Adrenal gland (tissue), 12 donors: ENCODE data around the gene MTMR4. TPM values are rescaled to one million over a fixed set of nuclear protein-coding genes. Genes with fewer than 3 reads are reported as not detected.

ENCODE experiments used
- DNase-seq, 7 donors: peaks; one replicate each; pipeline ENCODE4 v3.0.0-alpha.2; 2019 to 2020
- H3K27ac ChIP-seq, 5 donors: fragments of 200-600 bp; sonication (generic) in 4 of 5; 1 replicate in 3 of 5; 2 replicates in 2 of 5; pipeline versions ENCODE4 v1.5.1 to v1.8.0; 2016 to 2020; ENCODE audit warnings: mild to moderate bottlenecking in 1 of 5
- H3K27me3 ChIP-seq: fragments of 200-600 bp; 2 replicates; pipeline ENCODE4 v1.8.0; 2021
- H3K36me3 ChIP-seq, 2 donors: fragments of 200-600 bp; replicated peaks in 1 of 2; 1 replicate in 1 of 2; 2 replicates in 1 of 2; pipeline versions ENCODE4 v1.5.1 to v1.8.0; 2018 to 2022
- H3K4me1 ChIP-seq, 2 donors: fragments of 200-600 bp; replicated peaks in 1 of 2; 1 replicate in 1 of 2; 2 replicates in 1 of 2; pipeline versions ENCODE4 v1.5.1 to v1.8.0; 2018 to 2021
- H3K4me3 ChIP-seq, 4 donors: fragments of 200-600 bp; sonication (generic) in 3 of 4; one replicate each; pipeline ENCODE4 v1.5.1; 2016 to 2018
- H3K9me3 ChIP-seq, 3 donors: fragments of 200-600 bp; sonication (generic) in 1 of 3; replicated peaks in 1 of 3; 1 replicate in 2 of 3; 2 replicates in 1 of 3; pipeline versions ENCODE4 v1.5.1 to v1.8.0; 2016 to 2021
- CTCF ChIP-seq, 6 experiments: fragments of 450-650 bp in 4 of 6; fragments of 200-600 bp in 2 of 6; sonication (generic) in 1 of 6; IDR thresholded peaks; 1 replicate in 5 of 6; 2 replicates in 1 of 6; pipeline versions ENCODE4 v1.5.1 to v1.8.0; 2016 to 2021; ENCODE audit warnings: antibody characterized with exemption in 6 of 6, mild to moderate bottlenecking in 2 of 6, moderate library complexity in 1 of 6
- POLR2A ChIP-seq, 2 donors: fragments of 450-650 bp; IDR thresholded peaks; one replicate each; pipeline ENCODE4 v1.6.1; 2017; ENCODE audit warnings: antibody characterized with exemption in 2 of 2, mild to moderate bottlenecking in 2 of 2, moderate library complexity in 1 of 2
- WGBS, 4 donors: extraction: QIAGEN DNeasy Blood & Tissue Kit in 2 of 4; methylation state at CpG; one replicate each; pipeline versions ENCODE4 v1.1.5 to v1.1.7; 2013 to 2017; 5-methylcytosine and 5-hydroxymethylcytosine counted together
- intact Hi-C, 2 donors: fragments of 100-400 bp; cut with DNase I; formaldehyde crosslinking; loops; one replicate each; pipeline versions ENCODE4 v1.14.1 to v1.15.0; 2022 to 2023
- polyA plus RNA-seq, 3 donors: library from polyadenylated mRNA; stranded (reverse); fragments of 200-250 nt in 2 of 3; fragments of 350-450 nt in 1 of 3; fragmentation: Illumina TruSeq in 1 of 3; extraction: RNeasy Lipid Tissue Mini Kit (QIAGEN cat#74804) in 1 of 3; gene quantifications; one replicate each; pipeline ENCODE4 v1.2.3, GENCODE V29; 2013 to 2014
- total RNA-seq, 9 donors: library from RNA; depleted of rRNA in 4 of 9; stranded (reverse); fragments of >200 nt in 4 of 9; fragments of 120-200 nt in 1 of 9; fragmentation: NEBNext Ultra II Directional in 1 of 9; extraction: Animal tissue kit (Norgen Biotek cat#: 25700) in 1 of 9; gene quantifications; one replicate each; pipeline versions ENCODE4 v1.1.0 to v1.2.4, GENCODE V29; 2013 to 2023
- donor health status: healthy with polysubstance abuse.
- donor health status: Bipolar disorder and iron deficiency.
- donor health status: DM: yes; HTN: yes; CAD: no.
- donor health status: DM: no; HTN: no; CAD: no.
- donor health status: DM: no; HTN: no; CAD: no.
- donor health status: DM: yes; HTN: yes; CAD: no.

The MTMR4 gene
- total and polyA plus RNA-seq, 12 donors = 11.4 to 85.2 (median 42.8) TPM

- intact Hi-C loops = loop anchor here (10.0 kb wide), 2 partner anchors 50 to 160 kb away; partner anchors contain the start of genes RAD51C (in 1 of the 2) and TEX14 (in 1 of the 2)
These were observed 19.9 kb upstream of the MTMR4 start for GRCh38 chr17:58534331-58534730.

GRCh38 chr17:58533616-58534188 is 19.3 kb upstream of the MTMR4 start:
- Histone ChIP-seq H3K27me3 (no peaks in the 10 kb centered on the region), H3K36me3 (no peaks in the 10 kb centered on the region), H3K4me1 (peaks cover 43 to 59% of the 10 kb centered on the region in 2 donors), H3K4me3 (no peak overlapping the region), H3K9me3 (no peaks in the 10 kb centered on the region), H3K27ac (peak overlapping the region in 1 of 5 donors; percentile 92)
- 94 to 100% (median 97%) methylated on average over 3 to 5 of the region's 5 CpGs for WGBS, 4 donors
- DNase-seq = no peak
- intact Hi-C loops = loop anchor here (10.0 kb wide), 2 partner anchors 51 to 161 kb away; partner anchors contain the start of genes RAD51C (in 1 of the 2) and TEX14 (in 1 of the 2)
- TF ChIP-seq POLR2A (IDR thresholded peaks at IDR 0.05) (no peak), CTCF (IDR thresholded peaks at IDR 0.05) (no peak)

More at GRCh38 chr17:58534331-58534730, 19.9 kb upstream of the MTMR4 start:
- Histone ChIP-seq H3K9me3 (no peaks in the 10 kb centered on the region), H3K4me1 (peaks cover 40 to 59% of the 10 kb centered on the region in 2 donors), H3K36me3 (no peaks in the 10 kb centered on the region), H3K4me3 (no peak overlapping the region), H3K27me3 (no peaks in the 10 kb centered on the region), H3K27ac (peak overlapping the region in 4 of 5 donors; percentile 53 to 92 (median 74))
- DNase-seq = no peak
- TF ChIP-seq POLR2A (IDR thresholded peaks at IDR 0.05) (no peak), CTCF (IDR thresholded peaks at IDR 0.05) (no peak)
- WGBS, 4 donors = 47 to 61% (median 49%) methylated on average over 2 to 3 of the region's 3 CpGs

- no peaks in the 10 kb centered on the region for H3K9me3 ChIP-seq
- peak overlapping the region in 2 of 5 donors; percentile 81 to 95 for H3K27ac ChIP-seq
- 57 to 66% (median 62%) methylated on average over 3 of the region's 3 CpGs for WGBS, 4 donors
- no peak for DNase-seq
- H3K4me3 ChIP-seq = peak overlapping the region in 1 of 4 donors; percentile 75
- TF ChIP-seq CTCF (IDR thresholded peaks at IDR 0.05) (no peak), POLR2A (IDR thresholded peaks at IDR 0.05) (no peak)
- H3K27me3 ChIP-seq = no peaks in the 10 kb centered on the region
- H3K4me1 ChIP-seq = peaks cover 54 to 70% of the 10 kb centered on the region in 2 donors
- intact Hi-C loops = loop anchor here (10.0 kb wide), 2 partner anchors 52 to 162 kb away; partner anchors contain the start of genes RAD51C (in 1 of the 2) and TEX14 (in 1 of the 2)
- no peaks in the 10 kb centered on the region for H3K36me3 ChIP-seq
These were observed 18.1 kb upstream of the MTMR4 start for GRCh38 chr17:58532555-58532951.

GRCh38 chr17:58531661-58532554 is 17.5 kb upstream of the MTMR4 start:
- TF ChIP-seq POLR2A (IDR thresholded peaks at IDR 0.05) (peak; percentile 68 to 80), CTCF (IDR thresholded peaks at IDR 0.05) (no peak)

More at GRCh38 chr17:58531661-58532554, 17.5 kb upstream of the MTMR4 start:
- Histone ChIP-seq H3K4me1 (peaks cover 61 to 77% of the 10 kb centered on the region in 2 donors), H3K27me3 (no peaks in the 10 kb centered on the region), H3K4me3 (peak overlapping the region in 2 of 4 donors; percentile 40 to 75), H3K9me3 (no peaks in the 10 kb centered on the region), H3K27ac (peak overlapping the region in 4 of 5 donors; percentile 41 to 95 (median 80)), H3K36me3 (no peaks in the 10 kb centered on the region)
- WGBS, 4 donors = 1 to 11% (median 2%) methylated on average over 7 to 82 of the region's 82 CpGs
- intact Hi-C loops = loop anchor here (10.0 kb wide), 2 partner anchors 53 to 163 kb away; partner anchors contain the start of genes RAD51C (in 1 of the 2) and TEX14 (in 1 of the 2)
- DNase-seq = peak; percentile 39 to 79 (median 72)
